DOHH2 (cell line): ENCODE measurements around the gene KIF1C.

Experiments
- EZH2phosphoT487 ChIP-seq: fragments of 200-600 bp; sonication (generic); IDR thresholded peaks from 2 replicates; pipeline ENCODE4 v1.6.1; 2017; ENCODE audit warnings: borderline replicate concordance, mild to moderate bottlenecking, antibody characterized with exemption, low read length, moderate library complexity, mixed read lengths
- TF ChIP-seq, protein P1 (sequence below): fragments of 200-600 bp; sonication (generic); IDR thresholded peaks from one replicate; pipeline ENCODE4 v1.5.1; 2014; ENCODE audit warnings: antibody characterized with exemption, mild to moderate bottlenecking, low read depth, low read length; ENCODE audit not compliant: poor library complexity, severe bottlenecking

GRCh38 chr17:4950075-4950745, 47.5 kb upstream of the KIF1C start:
- TF ChIP-seq, protein P1, sequence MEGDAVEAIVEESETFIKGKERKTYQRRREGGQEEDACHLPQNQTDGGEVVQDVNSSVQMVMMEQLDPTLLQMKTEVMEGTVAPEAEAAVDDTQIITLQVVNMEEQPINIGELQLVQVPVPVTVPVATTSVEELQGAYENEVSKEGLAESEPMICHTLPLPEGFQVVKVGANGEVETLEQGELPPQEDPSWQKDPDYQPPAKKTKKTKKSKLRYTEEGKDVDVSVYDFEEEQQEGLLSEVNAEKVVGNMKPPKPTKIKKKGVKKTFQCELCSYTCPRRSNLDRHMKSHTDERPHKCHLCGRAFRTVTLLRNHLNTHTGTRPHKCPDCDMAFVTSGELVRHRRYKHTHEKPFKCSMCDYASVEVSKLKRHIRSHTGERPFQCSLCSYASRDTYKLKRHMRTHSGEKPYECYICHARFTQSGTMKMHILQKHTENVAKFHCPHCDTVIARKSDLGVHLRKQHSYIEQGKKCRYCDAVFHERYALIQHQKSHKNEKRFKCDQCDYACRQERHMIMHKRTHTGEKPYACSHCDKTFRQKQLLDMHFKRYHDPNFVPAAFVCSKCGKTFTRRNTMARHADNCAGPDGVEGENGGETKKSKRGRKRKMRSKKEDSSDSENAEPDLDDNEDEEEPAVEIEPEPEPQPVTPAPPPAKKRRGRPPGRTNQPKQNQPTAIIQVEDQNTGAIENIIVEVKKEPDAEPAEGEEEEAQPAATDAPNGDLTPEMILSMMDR, result no peak
- no peak for TF ChIP-seq EZH2phosphoT487
